Dendritic cell treated with granulocyte-macrophage colony-stimulating factor and Interleukin-4, amounts not matched to agents 40 ng/mL and 50 ng/mL, for 4 days (primary cell): ENCODE data around the gene RTEL1.
"Not testable (repeated sequence)": the region's sequence is repeated elsewhere in the genome, so short reads cannot be mapped to it uniquely, and the experiment has no call there.

Experiments
- H3K27ac Mint-ChIP-seq: one replicate; pipeline ENCODE4 v1.8.0; 2022; ENCODE audit warnings: mild to moderate bottlenecking, mixed read lengths
- H3K27me3 Mint-ChIP-seq: one replicate; pipeline ENCODE4 v1.8.0; 2022; ENCODE audit warnings: mild to moderate bottlenecking, mixed read lengths
- H3K36me3 Mint-ChIP-seq: one replicate; pipeline ENCODE4 v1.8.0; 2022; ENCODE audit warnings: low read depth, mixed read lengths
- H3K4me1 Mint-ChIP-seq: one replicate; pipeline ENCODE4 v1.8.0; 2022; ENCODE audit warnings: low read depth, mixed read lengths
- H3K4me3 Mint-ChIP-seq: one replicate; pipeline ENCODE4 v1.8.0; 2022; ENCODE audit warnings: mild to moderate bottlenecking, moderate library complexity, mixed read lengths
- H3K9me3 Mint-ChIP-seq: one replicate; pipeline ENCODE4 v1.8.0; 2022; ENCODE audit warnings: mixed read lengths
- intact Hi-C: fragments of 100-400 bp; cut with micrococcal nuclease; formaldehyde crosslinking; loops from one replicate; pipeline ENCODE4 v1.15.0; 2022

The RTEL1 gene

GRCh38 chr20:63657937-63658748 lies at the start of gene RTEL1:
TSS of gene RTEL1 (plus strand) at chr20:63658312. CDS start at chr20:63659403, 1,091 bp downstream.
- peak within 1 kb of the TSS; percentile 99 for H3K27ac Mint-ChIP-seq
- intact Hi-C loops = loop anchor here (2.0 kb wide), 1 partner anchor 29 kb away; no protein-coding TSS in a partner anchor
- peak within 1 kb of the TSS; percentile 96 for H3K4me3 Mint-ChIP-seq
- peaks cover 52% of the 10 kb centered on the region for H3K4me1 Mint-ChIP-seq
- peaks cover 53% of the 10 kb centered on the region for H3K36me3 Mint-ChIP-seq
- H3K27me3 Mint-ChIP-seq = peaks cover 19% of the 10 kb centered on the region
- H3K9me3 Mint-ChIP-seq = no peaks in the 10 kb centered on the region

- Mint-ChIP-seq H3K36me3 (peaks cover 43% of the 10 kb centered on the region), H3K27ac (peak overlapping the region; percentile 87), H3K27me3 (no peaks in the 10 kb centered on the region), H3K4me1 (peaks cover 52% of the 10 kb centered on the region), H3K9me3 (peaks cover 8% of the 10 kb centered on the region), H3K4me3 (no peak overlapping the region)
- intact Hi-C loops = loop anchor here (5.0 kb wide), 1 partner anchor 44 kb away; no protein-coding TSS in a partner anchor
Observed at GRCh38 chr20:63610581-63611435, 47.3 kb upstream of the RTEL1 start.

GRCh38 chr20:63611646-63612045 lies 46.5 kb upstream of the RTEL1 start:
- intact Hi-C loops = loop anchor here (5.0 kb wide), 1 partner anchor 44 kb away; no protein-coding TSS in a partner anchor
- H3K9me3 Mint-ChIP-seq = peaks cover 8% of the 10 kb centered on the region
- no peak overlapping the region for H3K4me3 Mint-ChIP-seq
- no peaks in the 10 kb centered on the region for H3K27me3 Mint-ChIP-seq
- H3K4me1 Mint-ChIP-seq = peaks cover 49% of the 10 kb centered on the region
- peak overlapping the region; percentile 87 for H3K27ac Mint-ChIP-seq
- peaks cover 51% of the 10 kb centered on the region for H3K36me3 Mint-ChIP-seq

- peaks cover 44% of the 10 kb centered on the region for H3K4me1 Mint-ChIP-seq
- intact Hi-C loops = loop anchor here (5.0 kb wide), 1 partner anchor 45 kb away; no protein-coding TSS in a partner anchor
- H3K27me3 Mint-ChIP-seq = no peaks in the 10 kb centered on the region
- H3K36me3 Mint-ChIP-seq = peaks cover 59% of the 10 kb centered on the region
- peaks cover 8% of the 10 kb centered on the region for H3K9me3 Mint-ChIP-seq
- peak overlapping the region; percentile 60 for H3K4me3 Mint-ChIP-seq
- H3K27ac Mint-ChIP-seq = peak overlapping the region; percentile 87
Observed at GRCh38 chr20:63612276-63612931, 45.7 kb upstream of the RTEL1 start.

GRCh38 chr20:63613863-63614594 lies 44.1 kb upstream of the RTEL1 start:
- Mint-ChIP-seq H3K4me1 (peaks cover 44% of the 10 kb centered on the region), H3K36me3 (peaks cover 75% of the 10 kb centered on the region)
- intact Hi-C loops = loop anchor here (5.0 kb wide), 1 partner anchor 47 kb away; no protein-coding TSS in a partner anchor
- not testable (repeated sequence) for H3K27me3 Mint-ChIP-seq, H3K27ac Mint-ChIP-seq, H3K4me3 Mint-ChIP-seq, H3K9me3 Mint-ChIP-seq

GRCh38 chr20:63617092-63617875 lies 40.8 kb upstream of the RTEL1 start:
- intact Hi-C loops = no loop called here
- peaks cover 22% of the 10 kb centered on the region for H3K4me1 Mint-ChIP-seq
- H3K27ac Mint-ChIP-seq = no peak overlapping the region
- H3K4me3 Mint-ChIP-seq = no peak overlapping the region
- H3K9me3 Mint-ChIP-seq = peaks cover 8% of the 10 kb centered on the region
- H3K36me3 Mint-ChIP-seq = peaks cover 71% of the 10 kb centered on the region
- no peaks in the 10 kb centered on the region for H3K27me3 Mint-ChIP-seq

- Mint-ChIP-seq H3K4me1 (peaks cover 21% of the 10 kb centered on the region), H3K27ac (no peak overlapping the region), H3K9me3 (peaks cover 8% of the 10 kb centered on the region), H3K36me3 (peaks cover 74% of the 10 kb centered on the region), H3K27me3 (no peaks in the 10 kb centered on the region), H3K4me3 (no peak overlapping the region)
- intact Hi-C loops = no loop called here
Observed at GRCh38 chr20:63617876-63618265, 40.2 kb upstream of the RTEL1 start.

GRCh38 chr20:63618291-63618980 lies 39.7 kb upstream of the RTEL1 start:
- H3K4me3 Mint-ChIP-seq = no peak overlapping the region
- no peak overlapping the region for H3K27ac Mint-ChIP-seq
- intact Hi-C loops = no loop called here
- peaks cover 77% of the 10 kb centered on the region for H3K36me3 Mint-ChIP-seq
- H3K4me1 Mint-ChIP-seq = peaks cover 16% of the 10 kb centered on the region
- no peaks in the 10 kb centered on the region for H3K27me3 Mint-ChIP-seq
- H3K9me3 Mint-ChIP-seq = peaks cover 8% of the 10 kb centered on the region

GRCh38 chr20:63619086-63619485 lies 39.0 kb upstream of the RTEL1 start:
- Mint-ChIP-seq H3K9me3 (peaks cover 8% of the 10 kb centered on the region), H3K36me3 (peaks cover 70% of the 10 kb centered on the region), H3K27ac (no peak overlapping the region), H3K4me3 (no peak overlapping the region), H3K4me1 (peaks cover 11% of the 10 kb centered on the region), H3K27me3 (no peaks in the 10 kb centered on the region)
- intact Hi-C loops = no loop called here

GRCh38 chr20:63619505-63619904 lies 38.6 kb upstream of the RTEL1 start:
- no peak overlapping the region for H3K4me3 Mint-ChIP-seq
- intact Hi-C loops = no loop called here
- H3K27ac Mint-ChIP-seq = no peak overlapping the region
- H3K4me1 Mint-ChIP-seq = peaks cover 13% of the 10 kb centered on the region
- H3K27me3 Mint-ChIP-seq = no peaks in the 10 kb centered on the region
- peaks cover 6% of the 10 kb centered on the region for H3K9me3 Mint-ChIP-seq
- H3K36me3 Mint-ChIP-seq = peaks cover 68% of the 10 kb centered on the region

GRCh38 chr20:63620991-63621390 lies 37.1 kb upstream of the RTEL1 start:
- no peak overlapping the region for H3K4me3 Mint-ChIP-seq
- peaks cover 53% of the 10 kb centered on the region for H3K36me3 Mint-ChIP-seq

GRCh38 chr20:63622096-63622495 lies 36.0 kb upstream of the RTEL1 start:
- intact Hi-C loops = no loop called here
- no peak overlapping the region for H3K4me3 Mint-ChIP-seq
- H3K27ac Mint-ChIP-seq = peak overlapping the region; percentile 33
- peaks cover 42% of the 10 kb centered on the region for H3K36me3 Mint-ChIP-seq
- peaks cover 26% of the 10 kb centered on the region for H3K4me1 Mint-ChIP-seq
- H3K9me3 Mint-ChIP-seq = no peaks in the 10 kb centered on the region
- no peaks in the 10 kb centered on the region for H3K27me3 Mint-ChIP-seq

More at GRCh38 chr20:63620991-63621390, 37.1 kb upstream of the RTEL1 start:
- intact Hi-C loops = no loop called here
- Mint-ChIP-seq H3K27ac (no peak overlapping the region), H3K4me1 (peaks cover 26% of the 10 kb centered on the region), H3K27me3 (no peaks in the 10 kb centered on the region), H3K9me3 (no peaks in the 10 kb centered on the region)
